Cardiac muscle cell (in vitro differentiated cells and primary cell): ENCODE data around the gene ITGAD. TPM values are rescaled to one million over a fixed set of nuclear protein-coding genes. Genes with fewer than 3 reads are reported as not detected.
A peak's percentile ranks its signal among the peaks of the same experiment; 100 is the strongest.

Experiments used
- DNase-seq, 2 donors: peaks; one replicate each; pipeline versions ENCODE4 v3.0.0 to v3.0.0-alpha.2; 2010 to 2017; ENCODE audit warnings: low read depth in 1 of 2, low spot score in 1 of 2
- H3K27ac ChIP-seq: fragments of 200-600 bp; sonication (generic); 2 replicates; pipeline ENCODE4 v1.5.1; 2016
- H3K27me3 ChIP-seq: fragments of 200-600 bp; sonication (generic); 2 replicates; pipeline ENCODE4 v1.6.0; 2016; ENCODE audit warnings: control low read depth
- H3K36me3 ChIP-seq: fragments of 200-600 bp; sonication (generic); 2 replicates; pipeline ENCODE4 v1.5.1; 2016; ENCODE audit warnings: control low read depth
- H3K4me1 ChIP-seq: fragments of 200-600 bp; sonication (generic); 2 replicates; pipeline ENCODE4 v1.8.1; 2017; ENCODE audit warnings: low read depth, mild to moderate bottlenecking, mixed run types
- H3K4me3 ChIP-seq: fragments of 200-600 bp; sonication (generic); 2 replicates; pipeline ENCODE4 v1.5.1; 2016; ENCODE audit warnings: mild to moderate bottlenecking
- H3K9me3 ChIP-seq: fragments of 200-600 bp; sonication (generic); 2 replicates; pipeline ENCODE4 v1.5.1; 2017; ENCODE audit warnings: low read depth, mild to moderate bottlenecking, control low read depth
- CTCF ChIP-seq: IDR thresholded peaks from 2 replicates; pipeline ENCODE4 v1.5.1; 2012; ENCODE audit warnings: low read depth, mild to moderate bottlenecking, low read length
- polyA plus RNA-seq: library from polyadenylated mRNA; unstranded; fragments of >200 nt; fragmentation: Nextera tagmentation; extraction: Ambion mirVana; gene quantifications from 2 replicates; pipeline ENCODE4 v1.2.1, GENCODE V29; 2016
- total RNA-seq: library from RNA; depleted of rRNA; stranded (reverse); fragments of >200 nt; gene quantifications from 2 replicates; pipeline ENCODE4 v1.2.3, GENCODE V29; 2016

Gene ITGAD
- total and polyA plus RNA-seq, 2 experiments from 2014 or later = not detected

GRCh38 chr16:31420037-31420436 is 26.9 kb downstream of the ITGAD start:
- no peaks in the 10 kb centered on the region for H3K27me3 ChIP-seq
- no peak overlapping the region for H3K27ac ChIP-seq
- H3K4me3 ChIP-seq = no peak overlapping the region
- no peaks in the 10 kb centered on the region for H3K9me3 ChIP-seq
- no peak for TF ChIP-seq CTCF
- no peaks in the 10 kb centered on the region for H3K36me3 ChIP-seq
- H3K4me1 ChIP-seq = no peaks in the 10 kb centered on the region
- DNase-seq = no peak

GRCh38 chr16:31421587-31421986 is 28.5 kb downstream of the ITGAD start:
- no peak for DNase-seq
- Histone ChIP-seq H3K4me3 (no peak overlapping the region), H3K36me3 (no peaks in the 10 kb centered on the region), H3K9me3 (no peaks in the 10 kb centered on the region), H3K27me3 (no peaks in the 10 kb centered on the region), H3K27ac (no peak overlapping the region), H3K4me1 (no peaks in the 10 kb centered on the region)
- no peak for TF ChIP-seq CTCF

- Histone ChIP-seq H3K27ac (no peak overlapping the region), H3K4me3 (no peak overlapping the region), H3K9me3 (no peaks in the 10 kb centered on the region), H3K4me1 (peaks cover 4% of the 10 kb centered on the region), H3K36me3 (no peaks in the 10 kb centered on the region), H3K27me3 (no peaks in the 10 kb centered on the region)
- no peak for TF ChIP-seq CTCF
- DNase-seq = no peak
These were observed 30.1 kb downstream of the ITGAD start for GRCh38 chr16:31423241-31423640.

- Histone ChIP-seq H3K9me3 (no peaks in the 10 kb centered on the region), H3K27me3 (no peaks in the 10 kb centered on the region), H3K4me1 (peaks cover 10% of the 10 kb centered on the region), H3K4me3 (no peak overlapping the region), H3K27ac (no peak overlapping the region), H3K36me3 (no peaks in the 10 kb centered on the region)
- DNase-seq = no peak
- TF ChIP-seq CTCF = no peak
These were observed 30.7 kb downstream of the ITGAD start for GRCh38 chr16:31423801-31424200.

- H3K4me3 ChIP-seq = no peak overlapping the region
These were observed 34.5 kb downstream of the ITGAD start for GRCh38 chr16:31427441-31428278.

More at GRCh38 chr16:31427441-31428278, 34.5 kb downstream of the ITGAD start:
- no peaks in the 10 kb centered on the region for H3K27me3 ChIP-seq
- H3K9me3 ChIP-seq = no peaks in the 10 kb centered on the region
- DNase-seq = peak in 1 of 2 donors; percentile 61
- no peak for TF ChIP-seq CTCF
- peaks cover 27% of the 10 kb centered on the region for H3K4me1 ChIP-seq
- peak overlapping the region; percentile 52 for H3K27ac ChIP-seq
- H3K36me3 ChIP-seq = no peaks in the 10 kb centered on the region
